NCI-H1417 treated with DMSO at 0.1 percent for 48 hours (cell line): ENCODE measurements around the gene TMEM26.

ENCODE experiments used
- DNase-seq: peaks from one replicate; lab custom pipeline; 2025; lab: John Stamatoyannopoulos, UW

Gene TMEM26

DNA sequence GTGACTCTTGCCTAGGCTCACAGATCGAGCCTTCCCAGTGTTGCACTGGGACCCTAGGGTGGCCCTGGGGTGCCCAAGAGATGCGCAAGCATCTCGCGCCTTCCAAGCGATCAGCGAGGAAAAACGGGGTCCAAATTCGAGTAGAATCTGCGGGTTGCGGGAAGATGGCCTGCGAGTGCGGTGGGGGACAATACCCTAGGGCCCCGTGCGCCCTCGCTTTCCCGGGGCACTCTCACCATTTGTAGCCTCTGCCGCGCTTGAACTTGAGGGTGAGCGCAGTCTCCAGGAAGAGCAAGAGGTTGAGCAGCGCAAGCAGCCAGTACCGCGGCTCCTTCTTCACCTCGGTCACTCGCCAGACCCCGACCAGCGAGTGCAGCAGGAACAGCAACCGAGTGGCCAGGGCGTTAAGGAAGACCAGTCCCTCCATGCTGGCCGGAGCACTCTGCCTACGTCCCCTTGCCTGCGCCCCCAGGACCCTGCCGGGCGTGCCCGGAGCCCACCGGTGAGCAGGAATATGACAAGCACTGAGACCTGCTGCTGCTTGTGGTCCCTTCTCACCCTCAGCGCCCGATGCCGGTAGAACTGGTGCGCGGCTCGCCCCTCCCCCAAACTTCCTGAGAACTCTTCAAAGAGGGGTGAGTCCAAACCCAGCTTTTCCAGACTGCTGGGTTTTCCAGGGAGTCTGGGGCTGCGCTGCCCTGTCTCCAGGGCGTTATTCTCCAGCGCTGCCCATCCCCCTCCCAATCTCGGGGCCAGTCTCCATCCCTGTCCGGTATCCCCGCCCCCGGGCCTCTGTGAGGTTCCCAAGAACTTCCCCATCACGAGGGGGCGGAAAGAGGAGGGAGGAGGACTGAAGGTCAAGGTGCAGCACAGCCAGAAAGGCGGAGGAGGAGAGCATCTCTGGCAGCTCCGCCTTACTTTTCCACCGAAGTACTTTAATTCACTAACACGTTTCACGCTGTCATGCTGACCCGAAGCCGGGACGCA is at the start of gene TMEM26:
Gene TMEM26 (minus strand): TSS at position 727 of the 987 bp plus-strand sequence. CDS start 300 bp downstream, at position 427.
- no peak for DNase-seq

DNA sequence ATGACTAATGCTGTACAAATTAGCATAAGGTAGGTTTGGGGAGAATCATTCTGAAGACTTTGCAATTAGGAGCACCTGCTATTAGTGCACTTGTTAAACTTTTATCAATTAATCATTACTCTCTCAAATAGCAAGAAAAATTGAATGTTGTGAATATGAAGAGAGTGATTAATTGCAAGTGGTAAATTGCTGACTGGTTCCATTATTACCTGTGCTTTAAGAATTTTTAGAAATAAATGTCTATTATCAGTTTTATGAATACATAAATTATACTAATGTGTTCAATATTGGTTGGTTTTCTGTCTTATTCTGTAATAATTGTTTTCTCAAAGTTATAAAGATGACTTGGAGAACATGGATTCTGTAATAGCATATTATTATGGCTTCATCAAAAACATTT is 47.3 kb upstream of the TMEM26 start:
- DNase-seq: no peak

DNA sequence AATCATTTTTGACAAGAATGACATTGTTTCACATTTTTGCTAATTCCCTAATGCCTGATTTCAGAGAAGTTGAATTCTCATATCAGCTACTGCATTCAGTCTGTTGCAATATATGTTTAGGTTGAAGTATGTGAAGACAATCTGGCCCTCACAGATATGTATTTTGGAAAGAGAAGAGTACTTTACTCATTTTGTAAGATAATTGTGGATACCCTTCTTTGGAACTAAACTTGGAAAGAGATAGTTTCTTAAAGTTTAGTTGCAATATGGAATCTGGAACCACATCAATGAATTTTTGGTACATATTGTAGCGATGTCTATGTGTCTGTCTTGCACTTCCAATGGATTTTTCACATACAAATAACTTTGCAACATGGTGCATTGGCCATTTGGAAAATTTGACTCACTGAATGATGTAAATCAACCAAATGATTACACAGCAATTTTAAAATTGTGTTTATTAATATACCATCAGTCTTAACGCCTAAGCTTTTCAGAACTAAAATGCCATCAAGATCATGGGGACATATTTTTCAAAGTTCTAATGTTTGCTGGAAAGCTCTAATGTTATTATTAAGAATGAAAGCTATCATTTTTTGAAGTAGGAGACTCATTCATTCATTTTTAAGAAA is 39.3 kb upstream of the TMEM26 start:
- no peak for DNase-seq

DNA sequence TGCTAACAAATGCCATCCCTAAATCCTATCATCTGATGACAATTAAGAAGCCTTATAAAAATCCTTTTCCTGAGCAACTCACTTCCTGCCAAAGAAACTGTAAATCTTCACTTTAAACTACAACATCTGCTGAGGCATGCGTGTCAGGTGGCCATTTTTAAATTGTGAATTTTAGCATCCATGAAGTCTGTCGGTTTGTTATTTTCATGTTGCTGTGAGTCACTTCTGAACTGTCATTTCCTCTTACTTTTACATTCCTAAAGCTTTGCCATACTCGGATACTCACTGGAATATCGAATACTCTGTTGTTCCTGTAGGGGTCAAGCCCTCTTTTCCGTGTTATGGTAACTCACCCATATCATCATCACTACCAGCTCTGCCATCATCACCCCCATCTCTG is 34.3 kb upstream of the TMEM26 start:
- DNase-seq: no peak

DNA sequence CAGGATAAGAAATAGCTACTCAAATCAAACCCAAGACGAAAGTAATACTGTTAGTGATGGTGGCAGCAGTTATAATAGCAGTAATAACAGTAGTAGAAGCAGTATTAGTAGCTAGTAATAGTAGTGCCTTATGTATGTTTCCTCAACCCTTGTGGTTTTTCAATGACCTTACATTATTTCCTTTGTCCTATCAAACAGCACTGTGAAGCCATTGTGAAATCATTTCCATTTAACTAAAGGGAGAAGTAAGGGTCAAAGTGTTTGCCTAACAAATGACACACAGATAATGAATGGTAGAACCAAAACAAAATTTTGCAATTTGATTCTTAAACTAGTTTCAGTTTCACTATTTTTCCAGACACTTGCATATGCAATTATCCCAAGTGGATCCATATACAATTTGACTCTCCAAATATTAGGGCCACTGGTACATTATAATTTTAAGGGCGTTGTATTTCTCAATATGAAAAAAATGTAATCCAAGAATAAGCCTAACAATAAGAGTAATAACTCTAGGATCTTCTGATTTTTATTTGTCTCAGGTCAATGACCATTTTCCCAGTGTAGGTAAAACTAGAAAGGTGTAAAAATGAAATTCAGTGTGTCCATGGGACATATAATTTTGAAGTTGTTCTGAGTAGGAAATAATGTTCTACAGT is 33.7 kb upstream of the TMEM26 start:
- DNase-seq: no peak

DNA sequence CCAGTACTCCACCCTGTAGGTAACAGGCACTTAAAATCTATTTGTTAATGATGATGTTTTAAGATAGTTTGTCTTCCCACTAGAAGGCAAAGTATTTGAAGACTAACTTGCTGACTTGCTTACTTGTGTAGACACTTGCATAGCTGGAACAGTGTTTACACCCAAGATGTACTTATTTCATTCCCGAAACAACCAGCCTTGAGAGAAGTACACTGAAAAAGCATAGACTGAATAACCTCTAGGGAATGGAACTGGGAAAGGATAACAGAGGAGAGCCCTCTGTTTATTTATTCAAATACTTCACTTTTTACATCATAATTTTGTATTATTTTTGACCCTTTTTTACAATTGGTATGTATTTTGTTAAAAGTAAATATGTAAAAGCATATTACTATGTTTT is 33.1 kb upstream of the TMEM26 start:
- DNase-seq: no peak

DNA sequence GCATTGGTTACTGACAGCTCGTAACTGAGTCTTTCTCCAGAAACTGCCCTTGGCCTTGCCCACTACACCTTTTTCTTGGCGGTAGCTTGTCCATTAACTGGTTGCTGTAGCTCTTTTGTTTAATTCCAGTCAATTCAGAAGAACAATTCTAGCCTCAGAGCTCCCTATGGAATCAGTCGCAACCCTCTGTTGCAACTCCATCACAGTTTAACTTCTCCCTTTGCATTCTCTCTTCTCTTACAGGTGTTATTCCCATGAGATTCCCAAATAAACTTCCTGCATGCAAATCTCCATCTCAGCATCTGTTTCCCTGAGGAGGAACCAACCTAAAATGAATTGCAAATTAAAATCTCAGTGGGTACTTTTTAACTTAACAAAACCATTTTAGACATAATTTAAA is 28.4 kb upstream of the TMEM26 start:
- no peak for DNase-seq

DNA sequence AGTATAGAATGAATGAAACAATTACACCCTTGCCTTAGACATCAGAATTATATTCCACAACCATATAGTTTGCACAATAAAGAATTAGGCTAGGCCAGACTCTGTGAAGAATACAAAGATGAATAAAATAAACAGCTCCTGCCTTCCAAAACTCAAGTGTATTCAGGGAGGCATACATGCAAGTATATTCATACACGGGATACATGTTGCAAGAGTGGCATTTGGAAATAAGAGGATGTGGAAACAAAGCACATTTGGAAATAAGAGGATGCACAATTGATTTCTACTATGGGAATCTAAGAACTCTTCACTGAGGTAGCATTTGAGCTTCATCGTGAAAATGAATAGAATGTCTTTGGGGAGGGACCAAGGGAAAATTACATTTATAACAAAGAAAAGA is 27.0 kb upstream of the TMEM26 start:
- DNase-seq: no peak

DNA sequence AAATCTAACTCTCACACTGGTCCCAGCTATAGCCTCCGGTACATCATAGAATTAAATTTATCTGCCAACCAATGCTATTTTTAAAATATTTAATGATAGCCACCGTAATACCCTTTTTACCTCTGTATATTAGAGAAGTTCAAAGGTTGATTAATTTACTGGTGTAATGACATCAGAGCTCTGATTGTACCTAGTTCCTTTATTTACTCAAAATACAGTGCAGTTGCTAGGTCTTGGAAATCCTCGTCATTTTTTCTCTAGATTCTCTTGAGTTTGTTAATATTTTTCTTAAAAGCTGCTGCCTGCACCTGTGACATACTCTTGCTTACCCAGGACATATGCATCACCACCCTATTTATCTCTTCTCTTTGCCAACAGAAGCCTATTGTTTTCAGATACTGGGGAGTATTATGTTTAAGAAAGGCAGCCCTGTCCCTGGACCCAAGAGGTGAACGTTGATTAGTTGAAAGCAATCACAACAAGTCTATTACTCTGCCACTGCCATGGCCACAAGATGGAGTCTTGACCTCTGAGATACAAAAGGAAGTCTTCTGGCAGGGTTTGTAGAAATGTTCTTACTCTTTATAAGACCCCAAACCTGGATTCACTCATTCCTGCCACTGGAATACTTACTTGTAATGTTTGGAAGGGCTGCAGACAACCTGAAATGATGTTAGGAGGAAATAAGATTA is 25.6 kb upstream of the TMEM26 start:
- DNase-seq: no peak

DNA sequence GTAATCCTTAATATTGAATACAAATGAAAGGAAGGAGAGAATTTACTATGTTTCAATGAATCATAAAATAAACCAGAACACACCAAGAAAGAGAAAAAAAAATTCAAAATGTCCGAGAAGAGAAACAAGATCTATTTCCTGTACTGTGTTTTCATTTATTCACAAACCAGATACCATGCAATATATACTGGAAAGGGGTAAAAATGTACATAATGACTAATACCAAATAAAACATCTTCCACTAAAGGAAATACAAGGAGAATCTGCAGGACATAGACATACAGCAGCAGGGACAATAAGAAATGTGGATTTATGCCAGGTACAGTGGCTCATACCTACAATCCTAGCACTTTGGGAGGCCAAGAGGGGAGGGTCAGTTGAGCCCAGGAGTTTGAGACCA is 24.3 kb upstream of the TMEM26 start:
- no peak for DNase-seq

DNA sequence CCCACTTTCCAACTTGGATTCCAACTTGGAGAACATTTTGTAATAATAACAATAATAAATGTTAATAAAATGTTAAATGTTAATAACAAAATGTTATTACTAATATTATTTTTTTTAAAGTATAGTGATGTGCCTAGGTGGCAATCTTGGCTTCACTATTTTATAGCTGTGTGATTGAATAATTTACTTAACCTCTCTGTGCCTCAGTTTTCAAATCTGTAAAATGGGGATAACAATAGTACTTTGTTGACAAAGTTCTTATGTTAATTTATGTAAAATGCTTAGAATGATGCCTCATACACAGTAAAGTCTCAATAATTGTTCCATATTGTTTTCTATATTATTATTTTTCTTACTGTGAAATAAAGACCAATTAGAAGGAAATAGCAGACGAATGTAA is 23.3 kb upstream of the TMEM26 start:
- no peak for DNase-seq

DNA sequence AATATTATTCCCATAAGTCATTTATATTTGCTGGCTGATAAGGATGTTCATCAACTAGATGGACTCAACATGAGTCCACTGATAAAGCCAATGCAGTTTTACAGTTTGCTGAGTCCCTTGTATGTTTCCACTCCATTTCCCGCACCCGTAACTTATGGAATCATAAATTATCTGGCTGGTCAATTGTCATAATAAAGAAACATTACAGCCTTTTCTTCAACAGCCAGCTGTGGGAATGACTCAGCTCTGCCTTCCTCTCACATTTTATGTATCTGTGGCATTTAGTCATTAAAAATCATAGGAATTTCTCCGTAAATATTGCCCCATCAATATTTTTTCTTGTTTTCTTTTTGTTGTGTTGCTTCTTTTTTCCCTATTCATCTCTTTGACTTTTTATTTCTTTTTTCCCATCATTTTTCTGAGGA is 22.3 kb upstream of the TMEM26 start:
- no peak for DNase-seq

DNA sequence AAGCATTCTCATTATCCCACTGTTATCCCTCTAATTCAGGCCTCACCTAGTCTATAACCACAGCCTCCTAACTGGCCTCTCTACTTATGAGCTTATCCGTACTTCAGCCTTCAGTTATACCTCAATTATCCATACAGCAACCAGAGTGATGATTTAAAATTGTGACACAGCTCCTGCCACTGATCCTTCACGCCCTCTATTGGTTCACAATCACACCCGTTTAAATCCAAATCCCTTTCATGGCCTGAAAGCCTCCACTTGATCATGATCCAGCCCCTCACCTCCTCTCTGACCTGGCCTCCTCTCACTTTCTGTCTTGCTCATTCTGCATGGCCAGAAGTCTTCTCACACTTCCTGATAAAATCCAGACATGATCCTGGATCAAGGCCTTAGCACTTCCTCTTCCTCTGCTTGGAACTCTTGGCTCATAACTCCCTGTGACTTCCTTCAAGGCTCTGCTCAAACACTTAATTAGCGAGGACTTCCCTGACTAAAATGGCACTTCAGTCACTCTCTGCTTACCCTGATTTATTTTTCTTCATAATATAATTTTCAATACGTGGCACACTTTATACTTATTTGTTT is 19.0 kb upstream of the TMEM26 start:
- DNase-seq: no peak

DNA sequence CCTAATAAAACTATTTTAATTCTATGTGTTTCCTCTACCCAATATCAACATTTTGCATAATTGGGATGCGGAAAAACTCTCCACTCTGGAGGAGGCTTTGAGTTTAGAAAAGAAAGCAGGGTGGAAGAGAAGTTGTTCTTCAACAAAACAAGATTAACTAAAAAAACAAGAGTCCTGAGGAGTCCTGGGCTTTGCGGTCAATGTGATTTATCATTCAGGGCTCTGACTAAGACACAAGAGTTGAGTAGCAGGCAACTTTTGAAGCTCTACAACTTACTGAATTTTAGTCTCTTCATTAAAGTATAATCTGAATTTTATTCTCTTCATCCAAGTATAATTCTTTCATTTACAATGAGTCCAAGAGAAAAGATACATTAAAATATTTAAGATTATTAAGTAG is 18.3 kb upstream of the TMEM26 start:
- no peak for DNase-seq

DNA sequence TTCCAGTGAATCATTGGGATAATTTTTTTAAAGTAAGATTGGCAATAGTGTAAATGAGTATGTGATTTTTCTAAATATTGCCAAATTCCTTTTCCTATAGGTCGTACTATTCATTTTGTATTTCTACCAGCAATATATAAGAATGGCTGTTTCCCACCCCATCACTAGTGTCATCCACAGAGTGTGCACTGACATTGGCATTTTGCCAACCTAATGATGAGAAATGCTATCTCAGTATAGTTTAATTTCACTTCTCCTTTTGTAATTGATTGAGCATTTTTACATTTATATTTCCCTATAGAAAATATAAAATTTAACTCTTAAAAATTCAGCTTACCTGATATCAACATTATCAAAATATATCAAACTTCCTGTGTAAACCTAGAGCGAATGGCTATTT is 17.6 kb upstream of the TMEM26 start:
- no peak for DNase-seq

DNA sequence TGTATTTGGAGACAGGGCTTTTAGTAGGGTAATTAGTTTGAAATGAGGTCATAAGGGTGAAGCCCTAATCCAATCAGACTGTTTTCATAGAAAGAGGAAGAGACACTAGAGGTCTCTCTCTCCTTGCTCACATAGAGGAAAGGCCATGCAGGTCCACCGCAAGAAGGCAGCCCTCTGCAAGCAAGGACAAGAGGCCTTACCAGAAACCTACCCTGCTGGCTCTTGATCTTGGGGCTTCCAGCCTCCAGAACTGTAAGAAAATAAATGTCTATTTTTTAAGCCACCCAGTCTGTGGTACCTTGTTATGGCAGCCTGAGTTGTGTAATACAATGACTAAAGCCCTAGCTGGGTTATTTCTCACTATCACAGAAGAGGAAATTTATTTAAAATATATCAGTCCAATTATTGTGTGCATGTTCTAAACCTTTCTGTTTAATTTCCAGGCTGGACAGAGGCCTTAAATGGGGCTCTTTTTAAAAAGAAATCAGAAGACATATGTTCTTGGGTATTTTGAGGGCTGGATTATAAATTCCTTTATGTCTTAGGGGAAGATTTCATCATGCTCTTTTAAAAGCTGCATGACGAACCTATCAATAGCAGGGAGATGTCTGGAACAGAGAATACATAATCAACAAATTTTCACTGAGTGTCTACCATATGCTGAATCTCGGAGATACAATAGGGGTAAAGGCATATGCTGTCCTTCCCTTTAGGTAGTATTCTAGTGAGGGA is 12.9 kb upstream of the TMEM26 start:
- no peak for DNase-seq

DNA sequence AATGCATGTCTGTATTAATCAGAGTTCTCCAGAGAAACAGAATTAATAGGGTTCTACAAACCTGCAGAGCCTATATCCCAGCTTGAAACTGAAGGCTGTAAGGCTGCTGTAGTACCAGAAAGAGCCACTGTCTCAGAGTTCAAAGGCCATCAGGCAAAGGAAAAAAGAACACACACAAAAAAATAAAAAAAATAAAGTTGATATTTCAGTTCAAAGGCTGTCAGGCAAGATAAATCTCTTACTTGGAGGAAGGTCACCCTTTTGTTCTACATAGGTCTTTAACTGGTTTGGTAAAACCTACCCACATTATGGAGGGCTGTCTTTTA is 12.0 kb upstream of the TMEM26 start:
- no peak for DNase-seq

DNA sequence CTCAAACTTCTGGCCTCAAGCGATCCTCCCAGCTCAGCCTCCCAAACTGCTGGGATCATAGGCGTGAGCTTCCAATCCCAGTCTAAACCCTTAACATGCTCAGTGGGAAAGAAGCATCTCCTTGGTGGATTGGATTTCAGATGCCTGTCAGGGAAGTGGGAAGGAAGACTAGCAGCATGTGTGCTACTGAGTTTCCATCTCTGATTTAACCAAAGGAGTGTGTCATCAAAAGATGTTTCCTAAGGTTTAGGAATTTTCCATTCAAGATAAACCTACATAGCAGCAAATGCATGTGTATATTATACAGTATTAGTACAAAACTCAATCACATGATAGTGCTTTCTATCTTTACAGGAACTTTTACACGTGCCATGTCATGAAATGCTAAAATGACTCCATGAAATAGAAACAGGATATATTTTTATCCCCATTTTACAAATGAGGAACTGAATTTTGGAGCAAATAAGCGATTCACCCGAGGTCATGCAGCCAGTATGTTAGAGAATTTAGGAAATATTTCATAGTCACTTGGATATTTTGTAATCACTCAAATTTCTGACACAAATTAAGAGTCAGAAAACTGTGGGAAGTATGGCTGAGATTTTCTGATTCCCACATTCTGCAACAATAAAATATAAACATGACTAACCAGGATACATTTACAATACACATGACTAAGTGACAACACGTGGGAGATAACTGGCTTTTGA is 11.4 kb upstream of the TMEM26 start:
- no peak for DNase-seq

DNA sequence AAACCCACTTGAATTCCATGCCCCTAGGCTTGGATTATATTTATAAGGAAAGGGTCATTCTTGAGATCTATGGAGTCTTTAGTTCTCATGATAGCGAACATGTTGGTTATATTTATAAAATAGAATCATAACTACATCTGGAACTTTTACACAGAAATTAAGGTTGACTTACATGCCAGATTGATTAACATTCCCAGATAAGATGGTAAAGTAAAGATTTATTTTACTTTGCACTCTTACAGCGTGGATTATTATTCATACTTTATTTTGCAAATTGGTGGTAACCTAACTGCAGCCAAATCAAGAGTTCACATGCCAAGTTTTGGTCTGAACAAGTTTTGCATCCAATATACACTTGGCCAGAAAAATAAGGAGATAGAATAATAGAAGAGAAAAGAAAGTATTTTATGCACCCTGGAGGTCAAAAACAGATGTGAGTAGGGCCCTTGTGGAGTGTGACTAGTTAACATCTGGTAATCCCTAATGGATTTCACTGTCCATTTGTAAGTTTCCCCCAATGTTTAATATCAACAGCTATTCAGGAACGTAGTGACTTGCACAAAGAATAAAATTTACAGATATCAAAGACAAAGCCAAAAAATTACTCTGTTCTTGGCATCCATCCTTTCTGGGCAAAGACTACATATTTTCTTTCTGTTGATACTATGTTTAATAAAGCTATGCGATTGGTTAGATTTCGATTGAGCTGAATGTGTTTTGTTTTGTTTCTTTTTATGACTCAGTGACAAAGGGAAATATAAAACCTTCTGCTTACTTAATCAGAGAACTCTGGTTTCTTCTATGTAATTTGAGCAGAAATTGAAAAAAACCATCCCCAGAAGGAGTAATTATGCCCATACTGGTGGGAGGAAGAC is 10.1 kb upstream of the TMEM26 start:
- no peak for DNase-seq

DNA sequence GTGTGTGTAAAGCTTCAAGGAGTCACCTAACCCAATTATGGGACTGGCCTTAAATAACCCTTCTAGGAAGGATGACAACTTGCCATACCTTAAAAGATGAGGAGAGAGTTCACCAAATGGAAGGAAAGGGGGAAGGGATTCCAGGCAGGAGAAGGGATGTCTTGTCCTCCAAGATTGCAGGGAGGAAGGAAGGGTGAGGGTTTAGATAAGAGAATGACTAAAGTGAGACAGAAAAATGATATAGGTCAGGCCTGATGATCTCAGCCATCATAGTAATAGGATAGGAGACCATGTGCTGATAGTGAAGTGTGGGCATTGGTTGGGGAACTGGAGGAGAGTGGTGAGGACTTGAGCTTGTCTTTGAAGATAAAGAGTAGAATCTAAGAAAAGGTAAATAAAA is 7.7 kb upstream of the TMEM26 start:
- no peak for DNase-seq
